ENCODE measurements around the gene TYROBP. TPM values are rescaled to one million over a fixed set of nuclear protein-coding genes. Genes with fewer than 3 reads are reported as not detected.

The TYROBP gene
- total and polyA plus RNA-seq, 10 donors: 281 to 747 (median 383) TPM

- Histone ChIP-seq H3K36me3 (peaks cover 0 to 30% (median 8%) of the 10 kb centered on the region in 6 donors), H3K9me3 (no peaks in the 10 kb centered on the region), H3K4me1 (peaks cover 27 to 88% (median 61%) of the 10 kb centered on the region in 6 donors), H3K27ac (peak within 1 kb of the TSS; percentile 86 to 99 (median 96)), H3K27me3 (replicated peaks in 1 of 7) (no peaks in the 10 kb centered on the region), H3K4me3 (peak within 1 kb of the TSS; percentile 8 to 89 (median 39))
- WGBS, 5 donors: 5 to 12% (median 11%) methylated on average over 6 of the region's 6 CpGs
- intact Hi-C loops (cut with DNase I; ENCODE audit: low total_unique reads): no loop called here
- peak; percentile 86 for DNase-seq
- TF ChIP-seq POLR2AphosphoS5 (IDR thresholded peaks at IDR 0.05): peak in 2 of 3 donors; percentile 53 to 68
- peak in 1 of 11 experiments; percentile 27 for TF ChIP-seq CTCF (IDR thresholded peaks at IDR 0.05 in 8 of 11, conservative IDR thresholded peaks at IDR 0.05 in 3 of 11)
- no peak for TF ChIP-seq POLR2A (IDR thresholded peaks at IDR 0.05)
These were observed 6.0 kb downstream of the TYROBP start, which contains the start of gene HCST for GRCh38 chr19:35901854-35902661. Gene HCST (plus strand): TSS chr19:35902529. CDS start chr19:35902594, 65 bp downstream.

- 68 to 94% (median 75%) methylated on average over 1 to 2 of the region's 2 CpGs for WGBS, 5 donors
- TF ChIP-seq POLR2A (IDR thresholded peaks at IDR 0.05) (no peak), CTCF (IDR thresholded peaks at IDR 0.05 in 8 of 11, conservative IDR thresholded peaks at IDR 0.05 in 3 of 11) (no peak), POLR2AphosphoS5 (IDR thresholded peaks at IDR 0.05) (no peak)
- peaks cover 27 to 88% (median 68%) of the 10 kb centered on the region in 6 donors for H3K4me1 ChIP-seq
- DNase-seq: peak; percentile 81
- peak overlapping the region in 7 of 8 donors; percentile 69 to 89 (median 83) for H3K4me3 ChIP-seq
- H3K9me3 ChIP-seq: no peaks in the 10 kb centered on the region
- intact Hi-C loops (cut with DNase I; ENCODE audit: low total_unique reads): no loop called here
- no peaks in the 10 kb centered on the region for H3K27me3 ChIP-seq (replicated peaks in 1 of 7)
- H3K36me3 ChIP-seq: peaks cover 0 to 30% (median 17%) of the 10 kb centered on the region in 6 donors
- peak overlapping the region; percentile 86 to 99 (median 96) for H3K27ac ChIP-seq
These were observed 6.9 kb downstream of the TYROBP start for GRCh38 chr19:35901055-35901644.

GRCh38 chr19:35899547-35900214 lies 8.4 kb downstream of the TYROBP start:
- Histone ChIP-seq H3K27ac (peak overlapping the region; percentile 86 to 99 (median 96)), H3K4me1 (peaks cover 27 to 79% (median 65%) of the 10 kb centered on the region in 6 donors), H3K36me3 (peaks cover 0 to 41% (median 31%) of the 10 kb centered on the region in 6 donors), H3K9me3 (no peaks in the 10 kb centered on the region), H3K4me3 (peak overlapping the region; percentile 59 to 89 (median 81)), H3K27me3 (replicated peaks in 1 of 7) (no peaks in the 10 kb centered on the region)
- WGBS, 5 donors: 0 to 1% (median 1%) methylated on average over 29 to 41 of the region's 43 CpGs
- TF ChIP-seq POLR2A (IDR thresholded peaks at IDR 0.05) (no peak), CTCF (IDR thresholded peaks at IDR 0.05 in 8 of 11, conservative IDR thresholded peaks at IDR 0.05 in 3 of 11) (no peak), POLR2AphosphoS5 (IDR thresholded peaks at IDR 0.05) (peak; percentile 86 to 92 (median 86))
- intact Hi-C loops (cut with DNase I; ENCODE audit: low total_unique reads): no loop called here
- DNase-seq: peak; percentile 97

Data from spleen (tissue), 11 donors.